Activated CD4-positive, CD25-positive, alpha-beta regulatory T cell treated with anti-CD3 and anti-CD28 coated beads, Interleukin-2, amount 50 U/mL, for 16 hours (primary cell): Measurements from ENCODE around the gene ROBO4.

Source experiments
- DNase-seq: peaks from one replicate; pipeline ENCODE4 v3.0.0-alpha.2; 2020; ENCODE audit warnings: low read depth, low spot score

Gene ROBO4

GRCh38 chr11:124919898-124920297 lies 22.2 kb upstream of the ROBO4 start:
- no peak for DNase-seq

- DNase-seq = no peak
These were observed 21.3 kb upstream of the ROBO4 start, which contains the start of gene HEPN1 for GRCh38 chr11:124918950-124919349. Gene HEPN1 (plus strand): TSS chr11:124919250.

GRCh38 chr11:124917115-124917637 lies 19.5 kb upstream of the ROBO4 start:
- no peak for DNase-seq

- DNase-seq = no peak
These were observed 18.7 kb upstream of the ROBO4 start for GRCh38 chr11:124916370-124916710.

- no peak for DNase-seq
These were observed 18.1 kb upstream of the ROBO4 start for GRCh38 chr11:124915541-124916369.

- no peak for DNase-seq
These were observed 5.0 kb upstream of the ROBO4 start for GRCh38 chr11:124902616-124903015.

GRCh38 chr11:124900464-124900863 lies 2.8 kb upstream of the ROBO4 start:
- no peak for DNase-seq

- DNase-seq = no peak
These were observed 1.9 kb upstream of the ROBO4 start for GRCh38 chr11:124899383-124900145.

- no peak for DNase-seq
These were observed 1.0 kb upstream of the ROBO4 start for GRCh38 chr11:124898711-124899110.

- DNase-seq = no peak
These were observed 607 bp upstream of the ROBO4 start for GRCh38 chr11:124898263-124898680.

GRCh38 chr11:124896821-124897391 lies 759 bp downstream of the ROBO4 start:
- no peak for DNase-seq

- DNase-seq = no peak
These were observed 1.5 kb downstream of the ROBO4 start for GRCh38 chr11:124896071-124896750.

GRCh38 chr11:124895471-124895971 lies 2.1 kb downstream of the ROBO4 start:
- no peak for DNase-seq

- DNase-seq = no peak
These were observed 2.8 kb downstream of the ROBO4 start for GRCh38 chr11:124894606-124895430.

GRCh38 chr11:124893781-124894401 lies 3.8 kb downstream of the ROBO4 start:
- DNase-seq = no peak

- no peak for DNase-seq
These were observed 4.8 kb downstream of the ROBO4 start for GRCh38 chr11:124892750-124893454.

GRCh38 chr11:124892146-124892545 lies 5.5 kb downstream of the ROBO4 start:
- no peak for DNase-seq

- DNase-seq = no peak
These were observed 6.2 kb downstream of the ROBO4 start for GRCh38 chr11:124891373-124891861.

- no peak for DNase-seq
These were observed 6.8 kb downstream of the ROBO4 start for GRCh38 chr11:124890683-124891372.
